Ishikawa (cell line): ENCODE measurements around the gene FZR1.

Experiments used
- CEBPB ChIP-seq: IDR thresholded peaks from 2 replicates; pipeline ENCODE4 v1.6.1; 2012
- EP300 ChIP-seq: IDR thresholded peaks from 2 replicates; pipeline ENCODE4 v1.6.1; 2012; ENCODE audit warnings: borderline replicate concordance
- MAX ChIP-seq: IDR thresholded peaks from 2 replicates; pipeline ENCODE4 v1.6.1; 2012
- TAF1 ChIP-seq: IDR thresholded peaks from 2 replicates; pipeline ENCODE4 v1.6.1; 2012; ENCODE audit warnings: low read depth, mild to moderate bottlenecking
- TEAD4 ChIP-seq: IDR thresholded peaks from 2 replicates; pipeline ENCODE4 v1.6.1; 2012
- YY1 ChIP-seq: IDR thresholded peaks from 2 replicates; pipeline ENCODE4 v1.6.1; 2012; ENCODE audit warnings: low read depth

GRCh38 chr19:3538965-3539755 is 33.0 kb downstream of the FZR1 start, which contains the start of gene TEKTIP1:
- TF ChIP-seq YY1 (no peak), TEAD4 (no peak), MAX (no peak), CEBPB (no peak), EP300 (no peak), TAF1 (no peak)
